ENCODE data around the gene TSACC. TPM values are rescaled to one million over a fixed set of nuclear protein-coding genes. Genes with fewer than 3 reads are reported as not detected.

Gene TSACC
- total RNA-seq, 1 experiment from 2014 or later: 0.51 TPM

DNA sequence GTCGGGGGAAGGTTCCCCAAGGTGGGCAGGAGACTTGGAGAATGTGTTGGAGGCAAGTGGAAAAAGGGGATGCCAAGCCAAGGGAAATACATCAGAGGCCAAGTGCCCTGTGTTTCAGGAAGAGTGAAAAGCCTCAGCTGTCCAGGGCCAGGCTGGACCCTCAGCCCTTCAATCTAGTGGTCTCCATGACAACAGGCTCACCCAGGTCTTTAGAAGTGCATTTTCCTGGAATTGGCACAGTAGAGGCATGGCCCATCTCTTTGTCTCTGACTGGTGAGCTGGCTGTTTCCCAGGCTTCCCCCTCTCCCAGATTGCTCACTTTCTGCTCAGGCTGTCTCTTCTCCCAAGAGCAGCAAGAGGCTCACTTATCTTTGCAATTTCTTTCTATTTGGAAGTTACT, 20.3 kb downstream of the TSACC start:
- no peak for ATAC-seq
- intact Hi-C loops (cut with micrococcal nuclease): no loop called here

DNA sequence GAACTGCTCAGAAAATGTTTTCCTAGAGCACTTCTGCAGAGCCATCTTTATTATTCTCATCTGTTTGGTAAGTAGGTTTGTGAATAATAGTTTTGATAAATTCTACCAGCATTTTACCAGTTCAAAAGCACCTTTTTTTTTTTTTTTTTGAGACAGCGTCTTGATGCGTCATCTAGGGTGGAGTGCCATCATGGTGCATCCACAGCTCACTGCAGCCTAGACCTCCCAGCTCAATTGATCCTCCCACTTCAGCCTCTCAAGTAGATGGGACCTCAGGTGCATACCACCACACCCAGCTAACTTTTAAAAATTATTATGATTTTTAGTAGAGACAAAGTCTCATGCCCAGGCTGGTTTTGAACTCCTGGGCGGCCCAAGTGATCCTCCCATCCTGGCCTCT, 20.9 kb downstream of the TSACC start:
- no peak overlapping the region for H3K27ac ChIP-seq (ENCODE audit: low read length)
- H3K36me3 ChIP-seq (ENCODE audit: low read depth, low read length): no peaks in the 10 kb centered on the region
- no peak overlapping the region for H3K4me3 ChIP-seq (ENCODE audit: low read length)
- H3K79me2 ChIP-seq (ENCODE audit: low read length): no peaks in the 10 kb centered on the region
- BruUV-seq (replicated peaks): no TSS peak
- no peak overlapping the region for H3K4me2 ChIP-seq (ENCODE audit: low read length)
- no peak overlapping the region for H3K9ac ChIP-seq (ENCODE audit: low read length)
- H4K20me1 ChIP-seq (ENCODE audit: low read length): no peaks in the 10 kb centered on the region
- H3K9me3 ChIP-seq (ENCODE audit: low read length): no peaks in the 10 kb centered on the region
- ChIA-PET POLR2A (ENCODE audit: unreplicated experiment) (interaction anchor here (0.7 kb wide), 1 partner anchor 141 kb away, joined by 3 read pairs; no protein-coding TSS in a partner anchor), CTCF (interaction anchor here (0.6 kb wide), 1 partner anchor 118 kb away, joined by 3 read pairs; no protein-coding TSS in a partner anchor)
- intact Hi-C loops (cut with micrococcal nuclease): no loop called here
- DNase-seq: no peak
- no peaks in the 10 kb centered on the region for H3F3A ChIP-seq (ENCODE audit: low read length, unreplicated experiment)
- no peak for ATAC-seq
- no peaks in the 10 kb centered on the region for H3K9me2 ChIP-seq (replicated peaks; ENCODE audit: low read length)
- H3K4me1 ChIP-seq (ENCODE audit: insufficient read depth, low read length): no peaks in the 10 kb centered on the region
- TF ChIP-seq EZH2phosphoT487 (IDR thresholded peaks at IDR 0.05; ENCODE audit: borderline replicate concordance, low read length) (no peak), EZH2 (IDR thresholded peaks at IDR 0.05; ENCODE audit: low read length, unreplicated experiment) (no peak)
- TF ChIP-seq, protein P1, sequence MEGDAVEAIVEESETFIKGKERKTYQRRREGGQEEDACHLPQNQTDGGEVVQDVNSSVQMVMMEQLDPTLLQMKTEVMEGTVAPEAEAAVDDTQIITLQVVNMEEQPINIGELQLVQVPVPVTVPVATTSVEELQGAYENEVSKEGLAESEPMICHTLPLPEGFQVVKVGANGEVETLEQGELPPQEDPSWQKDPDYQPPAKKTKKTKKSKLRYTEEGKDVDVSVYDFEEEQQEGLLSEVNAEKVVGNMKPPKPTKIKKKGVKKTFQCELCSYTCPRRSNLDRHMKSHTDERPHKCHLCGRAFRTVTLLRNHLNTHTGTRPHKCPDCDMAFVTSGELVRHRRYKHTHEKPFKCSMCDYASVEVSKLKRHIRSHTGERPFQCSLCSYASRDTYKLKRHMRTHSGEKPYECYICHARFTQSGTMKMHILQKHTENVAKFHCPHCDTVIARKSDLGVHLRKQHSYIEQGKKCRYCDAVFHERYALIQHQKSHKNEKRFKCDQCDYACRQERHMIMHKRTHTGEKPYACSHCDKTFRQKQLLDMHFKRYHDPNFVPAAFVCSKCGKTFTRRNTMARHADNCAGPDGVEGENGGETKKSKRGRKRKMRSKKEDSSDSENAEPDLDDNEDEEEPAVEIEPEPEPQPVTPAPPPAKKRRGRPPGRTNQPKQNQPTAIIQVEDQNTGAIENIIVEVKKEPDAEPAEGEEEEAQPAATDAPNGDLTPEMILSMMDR (conservative IDR thresholded peaks at IDR 0.05; ENCODE audit: low read depth, low read length): no peak
- no peaks in the 10 kb centered on the region for H3K27me3 ChIP-seq (ENCODE audit: low read length)
- no peak overlapping the region for H2AFZ ChIP-seq (ENCODE audit: low read length)

More for the DNA sequence above, 20.3 kb downstream of the TSACC start:
- Histone ChIP-seq H3K9me2 (replicated peaks; ENCODE audit: low read length) (no peaks in the 10 kb centered on the region), H3K4me1 (ENCODE audit: insufficient read depth, low read length) (no peaks in the 10 kb centered on the region), H2AFZ (ENCODE audit: low read length) (no peak overlapping the region), H3K9ac (ENCODE audit: low read length) (no peak overlapping the region), H3K79me2 (ENCODE audit: low read length) (no peaks in the 10 kb centered on the region), H3K4me3 (ENCODE audit: low read length) (no peak overlapping the region), H4K20me1 (ENCODE audit: low read length) (no peaks in the 10 kb centered on the region), H3K27ac (ENCODE audit: low read length) (no peak overlapping the region), H3K36me3 (ENCODE audit: low read depth, low read length) (no peaks in the 10 kb centered on the region), H3K9me3 (ENCODE audit: low read length) (no peaks in the 10 kb centered on the region), H3F3A (ENCODE audit: low read length, unreplicated experiment) (no peaks in the 10 kb centered on the region), H3K4me2 (ENCODE audit: low read length) (no peak overlapping the region), H3K27me3 (ENCODE audit: low read length) (no peaks in the 10 kb centered on the region)
- DNase-seq: no peak
- ChIA-PET CTCF (no interaction called here), POLR2A (ENCODE audit: unreplicated experiment) (no interaction called here)
- BruUV-seq (replicated peaks): no TSS peak
- TF ChIP-seq EZH2phosphoT487 (IDR thresholded peaks at IDR 0.05; ENCODE audit: borderline replicate concordance, low read length) (no peak), EZH2 (IDR thresholded peaks at IDR 0.05; ENCODE audit: low read length, unreplicated experiment) (no peak)
- TF ChIP-seq, protein P1 (conservative IDR thresholded peaks at IDR 0.05; ENCODE audit: low read depth, low read length): no peak

DNA sequence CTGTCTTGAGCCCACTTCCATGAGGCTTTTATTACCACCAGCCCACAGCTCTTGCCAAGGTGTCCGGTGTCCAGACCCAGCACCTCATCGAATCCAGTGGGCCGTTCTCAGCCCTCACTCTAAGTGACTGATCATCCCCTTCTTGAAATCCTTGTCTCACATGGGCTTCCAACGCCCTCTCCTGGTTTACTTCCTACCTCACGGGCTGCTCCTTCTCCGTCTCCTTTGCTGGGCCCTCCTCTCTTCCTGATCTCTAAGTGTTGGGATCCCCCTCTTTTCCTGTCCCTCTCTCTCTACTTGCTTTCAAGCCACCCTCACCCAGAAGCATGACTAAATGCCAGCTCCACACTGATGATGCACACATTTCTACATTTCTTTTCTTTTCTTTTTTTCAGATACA, 21.6 kb downstream of the TSACC start:
- H3K4me1 ChIP-seq (ENCODE audit: insufficient read depth, low read length): no peaks in the 10 kb centered on the region
- no peak overlapping the region for H3K4me2 ChIP-seq (ENCODE audit: low read length)
- no peaks in the 10 kb centered on the region for H3K27me3 ChIP-seq (ENCODE audit: low read length)
- intact Hi-C loops (cut with micrococcal nuclease): no loop called here
- H3F3A ChIP-seq (ENCODE audit: low read length, unreplicated experiment): no peaks in the 10 kb centered on the region
- no peaks in the 10 kb centered on the region for H3K9me2 ChIP-seq (replicated peaks; ENCODE audit: low read length)
- ATAC-seq (peak; percentile 52), DNase-seq (peak; percentile 51)
- no peaks in the 10 kb centered on the region for H3K9me3 ChIP-seq (ENCODE audit: low read length)
- peak overlapping the region; percentile 32; the same call in 1 of the 2 replicates for H2AFZ ChIP-seq (ENCODE audit: low read length)
- no peaks in the 10 kb centered on the region for H3K36me3 ChIP-seq (ENCODE audit: low read depth, low read length)
- H3K27ac ChIP-seq (ENCODE audit: low read length): no peak overlapping the region
- H4K20me1 ChIP-seq (ENCODE audit: low read length): no peaks in the 10 kb centered on the region
- CTCF ChIA-PET: interaction anchor here (0.6 kb wide), 1 partner anchor 119 kb away, joined by 3 read pairs; no protein-coding TSS in a partner anchor
- no peak overlapping the region for H3K9ac ChIP-seq (ENCODE audit: low read length)
- no peak for TF ChIP-seq EZH2 (IDR thresholded peaks at IDR 0.05; ENCODE audit: low read length, unreplicated experiment)
- TF ChIP-seq, protein P1 (conservative IDR thresholded peaks at IDR 0.05; ENCODE audit: low read depth, low read length): peak; percentile 58
- H3K79me2 ChIP-seq (ENCODE audit: low read length): no peaks in the 10 kb centered on the region
- POLR2A ChIA-PET (ENCODE audit: unreplicated experiment): interaction anchor here (0.7 kb wide), 1 partner anchor 140 kb away, joined by 3 read pairs; no protein-coding TSS in a partner anchor
- H3K4me3 ChIP-seq (ENCODE audit: low read length): no peak overlapping the region
- BruUV-seq (replicated peaks): no TSS peak
